PC-3 (cell line): ENCODE measurements around the gene ARHGAP8. TPM values are rescaled to one million over a fixed set of nuclear protein-coding genes. Genes with fewer than 3 reads are reported as not detected.

Experiments
- ATAC-seq: fragments of 200-7000 bp; cut with Tn5 transposase; 2 replicates; pipeline ENCODE4 v1.9.1; 2020; ENCODE audit warnings: mild to moderate bottlenecking, moderate library complexity
- BruUV-seq: library from RNA; stranded (reverse); fragments of 400-500 nt; replicated peaks from 2 replicates; lab custom pipeline; 2021; lab: Mats Ljungman, UMichigan
- CTCF ChIA-PET: fragments of 300-600 bp; sonication (Branson Sonifier 250); formaldehyde crosslinking; loops from one replicate; lab custom pipeline; 2022; ENCODE audit warnings: antibody characterized with exemption; lab: Charles Lee
- POLR2A ChIA-PET: fragments of 300-600 bp; sonication (Branson Sonifier 250); formaldehyde crosslinking; loops from one replicate; lab custom pipeline; 2022; ENCODE audit warnings: antibody characterized with exemption; ENCODE audit not compliant: unreplicated experiment; lab: Charles Lee
- DNase-seq: peaks from one replicate; pipeline ENCODE4 v3.0.0-alpha.2; 2015
- H2AFZ ChIP-seq: fragments of 300-600 bp; sonication (generic); 2 replicates; pipeline ENCODE4 v1.6.0; 2016; ENCODE audit warnings: antibody characterized with exemption, low read length
- H3F3A ChIP-seq: fragments of 300-600 bp; sonication (generic); one replicate; pipeline ENCODE4 v1.6.0; 2017; ENCODE audit warnings: antibody characterized with exemption, low read length, control low read depth, mild to moderate bottlenecking; ENCODE audit not compliant: unreplicated experiment
- H3K27ac ChIP-seq: fragments of 300-600 bp; sonication (generic); 2 replicates; pipeline ENCODE4 v1.5.1; 2016; ENCODE audit warnings: mild to moderate bottlenecking, low read length
- H3K27me3 ChIP-seq: fragments of 300-600 bp; sonication (generic); 2 replicates; pipeline ENCODE4 v1.6.1; 2016; ENCODE audit warnings: low read length, mixed read lengths
- H3K36me3 ChIP-seq: fragments of 300-600 bp; sonication (generic); 2 replicates; pipeline ENCODE4 v1.6.1; 2016; ENCODE audit warnings: low read depth, mixed run types, low read length, mixed read lengths
- H3K4me1 ChIP-seq: fragments of 300-600 bp; sonication (generic); 2 replicates; pipeline ENCODE4 v1.5.1; 2016; ENCODE audit warnings: low read length; ENCODE audit not compliant: insufficient read depth
- H3K4me2 ChIP-seq: fragments of 300-600 bp; sonication (generic); 2 replicates; pipeline ENCODE4 v1.6.0; 2016; ENCODE audit warnings: low read length
- H3K4me3 ChIP-seq: fragments of 300-600 bp; sonication (generic); 2 replicates; pipeline ENCODE4 v1.5.1; 2016; ENCODE audit warnings: mild to moderate bottlenecking, low read length, mixed read lengths
- H3K79me2 ChIP-seq: fragments of 300-600 bp; sonication (generic); 2 replicates; pipeline ENCODE4 v1.6.1; 2017; ENCODE audit warnings: low read length, mixed read lengths
- H3K9ac ChIP-seq: fragments of 300-600 bp; sonication (generic); 2 replicates; pipeline ENCODE4 v1.6.0; 2016; ENCODE audit warnings: mild to moderate bottlenecking, low read length
- H3K9me2 ChIP-seq: fragments of 300-600 bp; sonication (generic); replicated peaks from 2 replicates; pipeline ENCODE4 v1.6.1; 2016; ENCODE audit warnings: mixed run types, low read length, mixed read lengths
- H3K9me3 ChIP-seq: fragments of 300-600 bp; sonication (generic); 2 replicates; pipeline ENCODE4 v1.6.1; 2016; ENCODE audit warnings: low read length, mixed read lengths
- H4K20me1 ChIP-seq: fragments of 300-600 bp; sonication (generic); 2 replicates; pipeline ENCODE4 v1.6.1; 2016; ENCODE audit warnings: low read length, mixed read lengths
- CTCF ChIP-seq: fragments of 300-600 bp; sonication (generic); conservative IDR thresholded peaks from 2 replicates; pipeline ENCODE4 v1.5.1; 2017; ENCODE audit warnings: antibody characterized with exemption, low read depth, mild to moderate bottlenecking, low read length
- EZH2 ChIP-seq: fragments of 300-600 bp; sonication (generic); IDR thresholded peaks from one replicate; pipeline ENCODE4 v1.6.1; 2017; ENCODE audit warnings: antibody characterized with exemption, mild to moderate bottlenecking, low read length; ENCODE audit not compliant: unreplicated experiment
- EZH2phosphoT487 ChIP-seq: fragments of 300-600 bp; sonication (generic); IDR thresholded peaks from 2 replicates; pipeline ENCODE4 v1.6.1; 2018; ENCODE audit warnings: mild to moderate bottlenecking, antibody characterized with exemption, low read length, borderline replicate concordance
- intact Hi-C: fragments of 100-400 bp; cut with micrococcal nuclease; formaldehyde crosslinking; loops from 2 replicates; pipeline ENCODE4 v1.9.0; 2023
- total RNA-seq: library from RNA; depleted of rRNA; stranded (reverse); fragments of >200 nt; gene quantifications from 2 replicates; pipeline ENCODE4 v1.2.3, GENCODE V29; 2014

Gene ARHGAP8
- total RNA-seq, 1 experiment from 2014 or later, result 30.9 TPM

- BruUV-seq, result no TSS peak
- intact Hi-C loops, result no loop called here
- Histone ChIP-seq H3K4me1 (no peaks in the 10 kb centered on the region), H3K27ac (no peak overlapping the region), H3K36me3 (no peaks in the 10 kb centered on the region), H2AFZ (no peak overlapping the region), H3K27me3 (no peaks in the 10 kb centered on the region), H4K20me1 (no peaks in the 10 kb centered on the region), H3K9me2 (no peaks in the 10 kb centered on the region), H3K4me3 (no peak overlapping the region), H3F3A (no peaks in the 10 kb centered on the region), H3K79me2 (no peaks in the 10 kb centered on the region), H3K9ac (no peak overlapping the region), H3K4me2 (no peak overlapping the region), H3K9me3 (no peaks in the 10 kb centered on the region)
- DNase-seq (no peak), ATAC-seq (no peak)
- ChIA-PET CTCF (no interaction called here), POLR2A (no interaction called here)
- TF ChIP-seq EZH2, result no peak
- TF ChIP-seq CTCF, result no peak
- no peak for TF ChIP-seq EZH2phosphoT487
Observed at GRCh38 chr22:44845191-44845590, 92.8 kb downstream of the ARHGAP8 start.

GRCh38 chr22:44845796-44846720 lies 93.7 kb downstream of the ARHGAP8 start:
- ChIA-PET POLR2A (no interaction called here), CTCF (interaction anchor here (0.6 kb wide), 1 partner anchor 144 kb away, joined by 3 read pairs; no protein-coding TSS in a partner anchor)
- Histone ChIP-seq H3K9me3 (no peaks in the 10 kb centered on the region), H3K4me3 (no peak overlapping the region), H3K9me2 (no peaks in the 10 kb centered on the region), H3K4me1 (no peaks in the 10 kb centered on the region), H3K27ac (no peak overlapping the region), H3F3A (no peaks in the 10 kb centered on the region), H3K27me3 (no peaks in the 10 kb centered on the region), H3K9ac (no peak overlapping the region), H3K4me2 (no peak overlapping the region), H3K36me3 (no peaks in the 10 kb centered on the region), H3K79me2 (no peaks in the 10 kb centered on the region), H4K20me1 (no peaks in the 10 kb centered on the region), H2AFZ (no peak overlapping the region)
- intact Hi-C loops, result no loop called here
- no TSS peak for BruUV-seq
- ATAC-seq (no peak), DNase-seq (no peak)
- TF ChIP-seq EZH2 (no peak), CTCF (no peak), EZH2phosphoT487 (no peak)

GRCh38 chr22:44846726-44847275 lies 94.4 kb downstream of the ARHGAP8 start:
- no peaks in the 10 kb centered on the region for H3K27me3 ChIP-seq
- H2AFZ ChIP-seq, result no peak overlapping the region
- no TSS peak for BruUV-seq

More at GRCh38 chr22:44846726-44847275, 94.4 kb downstream of the ARHGAP8 start:
- H3K4me1 ChIP-seq, result no peaks in the 10 kb centered on the region
- no peaks in the 10 kb centered on the region for H3K36me3 ChIP-seq
- ChIA-PET CTCF (interaction anchor here (0.6 kb wide), 1 partner anchor 145 kb away, joined by 3 read pairs; no protein-coding TSS in a partner anchor), POLR2A (no interaction called here)
- H3K27ac ChIP-seq, result no peak overlapping the region
- no peak for DNase-seq
- ATAC-seq, result no peak
- no peaks in the 10 kb centered on the region for H3K9me2 ChIP-seq
- no peak overlapping the region for H3K4me3 ChIP-seq
- intact Hi-C loops, result no loop called here
- no peak overlapping the region for H3K9ac ChIP-seq
- H3K79me2 ChIP-seq, result no peaks in the 10 kb centered on the region
- no peaks in the 10 kb centered on the region for H3K9me3 ChIP-seq
- no peaks in the 10 kb centered on the region for H3F3A ChIP-seq
- H3K4me2 ChIP-seq, result no peak overlapping the region
- TF ChIP-seq CTCF (no peak), EZH2phosphoT487 (no peak)
- no peaks in the 10 kb centered on the region for H4K20me1 ChIP-seq
